Osteoblast (primary cell): ENCODE measurements around the gene PCDH9. TPM values are rescaled to one million over a fixed set of nuclear protein-coding genes. Genes with fewer than 3 reads are reported as not detected.

Source experiments
- DNase-seq: peaks from one replicate; pipeline ENCODE4 v3.0.0; 2011; ENCODE audit warnings: low spot score, mixed read lengths; ENCODE audit not compliant: insufficient read length; ENCODE audit errors: missing footprints
- H2AFZ ChIP-seq: 2 replicates; pipeline ENCODE4 v1.6.0; 2011; ENCODE audit warnings: mild to moderate bottlenecking, low read length
- H3K27ac ChIP-seq: 2 replicates; pipeline ENCODE4 v1.5.1; 2011; ENCODE audit warnings: mild to moderate bottlenecking, low read depth, low read length, moderate library complexity
- H3K27me3 ChIP-seq: 2 replicates; pipeline ENCODE4 v1.6.0; 2012; ENCODE audit warnings: mild to moderate bottlenecking, control low read depth, inconsistent platforms, low read length, moderate library complexity; ENCODE audit not compliant: insufficient read depth
- H3K36me3 ChIP-seq: 2 replicates; pipeline ENCODE4 v1.5.1; 2011; ENCODE audit warnings: mild to moderate bottlenecking, low read length, control low read depth, moderate library complexity; ENCODE audit not compliant: insufficient read depth
- H3K4me1 ChIP-seq: 2 replicates; pipeline ENCODE4 v1.5.1; 2011; ENCODE audit warnings: mild to moderate bottlenecking, low read length, control low read depth, moderate library complexity; ENCODE audit not compliant: insufficient read depth
- H3K4me2 ChIP-seq: 2 replicates; pipeline ENCODE4 v1.6.0; 2011; ENCODE audit warnings: mild to moderate bottlenecking, low read length; ENCODE audit not compliant: insufficient read depth
- H3K4me3 ChIP-seq: fragments of 200-600 bp; sonication (generic); 3 replicates; pipeline ENCODE4 v1.5.1; 2012; ENCODE audit warnings: mild to moderate bottlenecking, low read length, inconsistent platforms; ENCODE audit not compliant: insufficient read depth
- H3K79me2 ChIP-seq: 2 replicates; pipeline ENCODE4 v1.6.0; 2012; ENCODE audit warnings: mild to moderate bottlenecking, low read length, control low read depth, inconsistent platforms; ENCODE audit not compliant: insufficient read depth
- H3K9me3 ChIP-seq: 2 replicates; pipeline ENCODE4 v1.5.1; 2011; ENCODE audit warnings: low read depth, low read length, control low read depth
- H4K20me1 ChIP-seq: 2 replicates; pipeline ENCODE4 v1.6.0; 2012; ENCODE audit warnings: mild to moderate bottlenecking, low read length, control low read depth; ENCODE audit not compliant: insufficient read depth
- CTCF ChIP-seq: IDR thresholded peaks from 2 replicates; pipeline ENCODE4 v1.5.1; 2011; ENCODE audit warnings: mild to moderate bottlenecking, low read depth, low read length, moderate library complexity; ENCODE audit errors: extremely low read depth
- total RNA-seq: library from RNA; depleted of rRNA; stranded (reverse); fragments of >200 nt; gene quantifications from 2 replicates; pipeline ENCODE4 v1.2.3, GENCODE V29; 2012

Gene PCDH9
- total RNA-seq, 1 donor, result 1.1 TPM

- Histone ChIP-seq H3K9me3 (no peaks in the 10 kb centered on the region), H3K27me3 (no peaks in the 10 kb centered on the region), H2AFZ (no peak overlapping the region), H3K27ac (no peak overlapping the region), H3K79me2 (no peaks in the 10 kb centered on the region), H3K4me1 (no peaks in the 10 kb centered on the region), H3K36me3 (no peaks in the 10 kb centered on the region), H3K4me3 (no peak overlapping the region), H3K4me2 (no peak overlapping the region), H4K20me1 (no peaks in the 10 kb centered on the region)
- no peak for DNase-seq
- TF ChIP-seq CTCF, result no peak
Observed at GRCh38 chr13:66809485-66809884, 420.7 kb downstream of the PCDH9 start.

- Histone ChIP-seq H3K4me1 (no peaks in the 10 kb centered on the region), H3K4me2 (no peak overlapping the region), H3K27me3 (no peaks in the 10 kb centered on the region), H4K20me1 (no peaks in the 10 kb centered on the region), H3K36me3 (no peaks in the 10 kb centered on the region), H3K27ac (no peak overlapping the region), H2AFZ (no peak overlapping the region), H3K79me2 (no peaks in the 10 kb centered on the region), H3K9me3 (no peaks in the 10 kb centered on the region), H3K4me3 (no peak overlapping the region)
- TF ChIP-seq CTCF, result no peak
- no peak for DNase-seq
Observed at GRCh38 chr13:66807251-66807650, 422.9 kb downstream of the PCDH9 start.

- no peak for DNase-seq
- no peak overlapping the region for H3K4me3 ChIP-seq
Observed at GRCh38 chr13:66805657-66806056, 424.5 kb downstream of the PCDH9 start.

GRCh38 chr13:66803808-66804456 is 426.2 kb downstream of the PCDH9 start:
- H3K9me3 ChIP-seq, result no peaks in the 10 kb centered on the region
- no peak for TF ChIP-seq CTCF
- peak overlapping the region; percentile 45 for H2AFZ ChIP-seq
- no peaks in the 10 kb centered on the region for H3K27me3 ChIP-seq
- no peaks in the 10 kb centered on the region for H4K20me1 ChIP-seq
- H3K4me1 ChIP-seq, result no peaks in the 10 kb centered on the region
- no peak overlapping the region for H3K27ac ChIP-seq
- no peaks in the 10 kb centered on the region for H3K36me3 ChIP-seq
- H3K79me2 ChIP-seq, result no peaks in the 10 kb centered on the region
- DNase-seq, result no peak
- H3K4me3 ChIP-seq, result no peak overlapping the region
- H3K4me2 ChIP-seq, result peak overlapping the region; percentile 10

More at GRCh38 chr13:66805657-66806056, 424.5 kb downstream of the PCDH9 start:
- Histone ChIP-seq H3K27me3 (no peaks in the 10 kb centered on the region), H3K36me3 (no peaks in the 10 kb centered on the region), H3K4me1 (no peaks in the 10 kb centered on the region), H3K79me2 (no peaks in the 10 kb centered on the region), H3K9me3 (no peaks in the 10 kb centered on the region), H2AFZ (no peak overlapping the region), H3K27ac (no peak overlapping the region), H4K20me1 (no peaks in the 10 kb centered on the region), H3K4me2 (no peak overlapping the region)
- no peak for TF ChIP-seq CTCF
